Omental fat pad (tissue), 4 donors: Measurements from ENCODE around the gene IFI6. TPM values are rescaled to one million over a fixed set of nuclear protein-coding genes. Genes with fewer than 3 reads are reported as not detected.
"Not testable (repeated sequence)": the region's sequence is repeated elsewhere in the genome, so short reads cannot be mapped to it uniquely, and the experiment has no call there.

Source experiments
- ATAC-seq: fragments of 150-250 bp; one replicate; pipeline ENCODE4 v1.9.1; 2016; ENCODE audit warnings: mild to moderate bottlenecking, moderate library complexity; ENCODE audit not compliant: low FRiP score
- DNase-seq: peaks from one replicate; pipeline ENCODE4 v3.0.0-alpha.2; 2019; ENCODE audit warnings: low spot score
- CTCF ChIP-seq, 3 donors: fragments of 450-650 bp; IDR thresholded peaks; one replicate each; pipeline ENCODE4 v1.5.1; 2016 to 2017; ENCODE audit warnings: antibody characterized with exemption in 3 of 3, mild to moderate bottlenecking in 3 of 3, moderate library complexity in 2 of 3
- total RNA-seq, 4 donors: library from RNA; depleted of rRNA; stranded (reverse); fragments of >200 nt; gene quantifications; one replicate each; pipeline ENCODE4 v1.1.0, GENCODE V29; 2016

The IFI6 gene
- total RNA-seq, 4 donors from 2014 or later: 28.2 to 88.4 (median 69.6) TPM

- ATAC-seq (no peak), DNase-seq (no peak)
- TF ChIP-seq CTCF (IDR thresholded peaks at IDR 0.05): no peak
Measured at GRCh38 chr1:27705545-27705944, 33.6 kb upstream of the IFI6 start.

GRCh38 chr1:27704958-27705357 is 33.0 kb upstream of the IFI6 start:
- no peak for TF ChIP-seq CTCF (IDR thresholded peaks at IDR 0.05)
- no peak for DNase-seq
- ATAC-seq: no peak

GRCh38 chr1:27696835-27697234 is 24.8 kb upstream of the IFI6 start:
- not testable (repeated sequence) for DNase-seq, ATAC-seq

- TF ChIP-seq CTCF (IDR thresholded peaks at IDR 0.05): no peak
- DNase-seq (no peak), ATAC-seq (no peak)
Measured at GRCh38 chr1:27690183-27690582, 18.2 kb upstream of the IFI6 start.

GRCh38 chr1:27689423-27690173 is 17.6 kb upstream of the IFI6 start:
- DNase-seq (no peak), ATAC-seq (no peak)
- no peak for TF ChIP-seq CTCF (IDR thresholded peaks at IDR 0.05)

GRCh38 chr1:27687906-27688305 is 15.9 kb upstream of the IFI6 start:
- DNase-seq: no peak
- ATAC-seq: no peak
- no peak for TF ChIP-seq CTCF (IDR thresholded peaks at IDR 0.05)

GRCh38 chr1:27686223-27686990 is 14.4 kb upstream of the IFI6 start:
- ATAC-seq (no peak), DNase-seq (no peak)
- TF ChIP-seq CTCF (IDR thresholded peaks at IDR 0.05): no peak
